GM12892 (cell line): ENCODE data around the gene PLXNB1.

Experiments used
- DNase-seq: peaks from one replicate; pipeline ENCODE4 v3.0.0; 2011; ENCODE audit not compliant: insufficient read length
- FAIRE-seq: peaks from 2 replicates; lab custom pipeline; 2011; peaks lifted over from hg19 to GRCh38; lab: Jason Lieb, UNC
- POLR2A ChIP-seq: IDR thresholded peaks from 2 replicates; pipeline ENCODE4 v1.6.1; 2011; ENCODE audit warnings: low read depth, low read length, control low read depth
- POLR2AphosphoS5 ChIP-seq: IDR thresholded peaks from 2 replicates; pipeline ENCODE4 v1.6.1; 2011; ENCODE audit warnings: low read depth, low read length, control low read depth
- TAF1 ChIP-seq: IDR thresholded peaks from 2 replicates; pipeline ENCODE4 v1.6.1; 2011; ENCODE audit warnings: low read depth, mild to moderate bottlenecking, control low read depth, low read length, borderline replicate concordance

Gene PLXNB1

DNA sequence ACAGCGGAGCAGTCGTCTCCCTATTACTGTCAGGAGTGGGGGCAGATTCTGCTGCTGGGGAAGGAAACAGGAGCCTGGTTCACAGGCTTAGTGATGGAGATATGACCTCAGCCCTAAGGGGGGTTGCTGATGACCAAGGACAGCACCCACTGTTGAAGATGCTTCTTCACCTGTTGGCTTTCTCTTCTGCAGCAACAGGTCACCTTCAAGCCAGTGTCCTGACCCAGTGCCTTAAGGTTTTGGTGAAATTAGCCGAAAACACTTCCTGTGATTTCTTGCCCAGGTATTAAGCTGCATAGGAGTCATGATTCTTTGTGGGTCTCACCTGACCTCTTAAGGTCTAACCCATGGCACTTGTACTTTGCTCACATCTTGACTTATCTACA lies 30.6 kb upstream of the PLXNB1 start:
- TF ChIP-seq TAF1 (no peak), POLR2A (no peak), POLR2AphosphoS5 (no peak)
- no peak for DNase-seq
- FAIRE-seq: no peak

DNA sequence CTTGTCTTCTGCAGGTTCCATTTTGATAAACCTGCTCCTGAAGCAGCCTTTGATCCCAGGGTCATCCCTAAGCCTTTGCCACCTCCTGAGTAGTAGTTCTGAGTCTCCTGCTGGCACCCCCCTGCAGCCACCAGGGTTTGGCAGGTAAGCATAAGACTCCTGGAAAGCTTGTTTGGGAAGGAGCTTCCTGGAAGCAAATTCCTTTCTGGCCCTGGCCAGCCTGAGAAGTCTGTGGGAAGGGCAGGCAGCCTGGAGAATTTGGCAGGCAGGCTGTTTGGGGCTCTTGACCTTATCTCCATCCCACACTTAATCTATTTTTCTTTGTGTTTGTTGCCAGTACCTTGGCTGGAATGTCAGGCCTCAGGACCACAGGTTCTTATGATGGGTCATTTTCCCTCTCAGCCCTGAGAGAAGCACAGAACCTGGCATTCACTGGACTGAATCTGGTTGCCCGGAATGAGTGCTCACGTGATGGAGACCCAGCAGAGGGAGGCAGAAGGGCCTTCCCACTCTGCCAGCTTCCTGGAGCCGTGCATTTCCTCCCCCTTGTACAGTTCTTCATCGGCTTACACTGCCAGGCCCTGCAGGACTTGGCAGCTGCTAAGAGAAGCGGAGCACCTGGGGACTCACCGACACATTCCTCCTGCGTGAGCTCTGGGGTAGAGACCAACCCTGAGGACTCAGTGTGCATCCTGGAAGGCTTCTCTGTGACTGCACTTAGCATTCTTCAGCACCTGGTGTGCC lies 30.1 kb upstream of the PLXNB1 start:
- DNase-seq (no peak), FAIRE-seq (no peak)
- TF ChIP-seq TAF1 (no peak), POLR2AphosphoS5 (no peak), POLR2A (no peak)

DNA sequence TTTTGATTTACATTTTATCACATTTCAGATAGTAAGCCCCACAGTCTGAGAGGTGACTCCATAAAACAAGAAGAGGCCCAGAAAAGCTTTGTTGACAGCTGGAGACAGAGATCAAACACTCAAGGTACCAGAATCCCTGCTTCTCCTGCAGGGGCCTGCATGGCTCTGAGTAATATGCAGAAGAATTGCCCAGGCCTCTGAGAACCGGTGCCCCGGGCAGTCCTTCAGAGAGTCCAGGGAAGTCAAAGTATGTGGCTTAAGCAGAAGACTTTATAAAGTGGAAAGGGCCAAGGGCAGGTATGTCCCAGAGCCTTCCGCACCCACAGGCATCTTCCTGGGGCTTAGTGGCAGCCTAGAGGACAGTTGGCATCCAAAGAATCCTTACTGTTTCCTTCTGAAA lies 29.4 kb upstream of the PLXNB1 start:
- TF ChIP-seq POLR2AphosphoS5 (no peak), POLR2A (no peak), TAF1 (no peak)
- no peak for DNase-seq
- FAIRE-seq: no peak

DNA sequence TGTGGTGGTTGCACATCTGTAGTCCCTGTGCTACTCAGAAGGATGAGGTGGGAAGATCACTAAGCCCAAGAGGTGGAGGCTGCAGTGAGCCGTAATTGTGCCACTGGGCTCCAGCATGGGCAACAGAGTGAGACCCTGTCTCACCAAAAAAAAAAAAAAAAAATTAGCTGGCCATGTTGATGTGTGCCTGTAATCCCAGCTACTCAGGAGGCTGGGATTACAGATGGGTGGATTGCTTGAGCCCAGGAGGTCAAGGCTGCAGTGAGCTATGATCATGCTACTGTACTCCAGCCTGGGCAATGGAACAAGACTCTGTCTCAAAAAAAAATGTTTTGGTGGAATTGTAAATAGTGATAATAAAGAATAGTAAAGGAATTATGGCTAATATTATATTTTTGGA lies 26.6 kb upstream of the PLXNB1 start:
- FAIRE-seq: no peak
- no peak for DNase-seq
- TF ChIP-seq POLR2AphosphoS5: no peak
- TF ChIP-seq TAF1: no peak
- TF ChIP-seq POLR2A: no peak

DNA sequence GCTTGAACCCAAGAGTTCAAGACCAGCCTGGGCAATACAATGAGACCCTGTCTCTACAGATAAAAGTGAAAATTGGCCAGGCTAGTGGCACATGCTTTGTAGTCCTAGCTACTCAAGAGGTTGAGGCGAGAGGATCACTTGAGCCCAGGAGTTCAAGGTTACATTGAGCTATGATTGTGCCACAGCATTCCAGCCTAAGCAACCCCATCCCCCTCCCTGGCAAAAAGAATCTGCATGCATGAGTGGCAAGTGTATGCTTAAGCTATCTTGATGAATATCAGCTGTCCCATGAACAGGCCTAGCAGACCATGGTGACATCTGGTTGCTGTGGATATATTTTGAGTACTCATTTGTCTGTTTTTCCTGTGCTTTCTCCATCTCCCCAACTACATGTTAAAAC lies 21.4 kb upstream of the PLXNB1 start:
- no peak for FAIRE-seq
- no peak for TF ChIP-seq POLR2AphosphoS5
- TF ChIP-seq TAF1: no peak
- no peak for TF ChIP-seq POLR2A

DNA sequence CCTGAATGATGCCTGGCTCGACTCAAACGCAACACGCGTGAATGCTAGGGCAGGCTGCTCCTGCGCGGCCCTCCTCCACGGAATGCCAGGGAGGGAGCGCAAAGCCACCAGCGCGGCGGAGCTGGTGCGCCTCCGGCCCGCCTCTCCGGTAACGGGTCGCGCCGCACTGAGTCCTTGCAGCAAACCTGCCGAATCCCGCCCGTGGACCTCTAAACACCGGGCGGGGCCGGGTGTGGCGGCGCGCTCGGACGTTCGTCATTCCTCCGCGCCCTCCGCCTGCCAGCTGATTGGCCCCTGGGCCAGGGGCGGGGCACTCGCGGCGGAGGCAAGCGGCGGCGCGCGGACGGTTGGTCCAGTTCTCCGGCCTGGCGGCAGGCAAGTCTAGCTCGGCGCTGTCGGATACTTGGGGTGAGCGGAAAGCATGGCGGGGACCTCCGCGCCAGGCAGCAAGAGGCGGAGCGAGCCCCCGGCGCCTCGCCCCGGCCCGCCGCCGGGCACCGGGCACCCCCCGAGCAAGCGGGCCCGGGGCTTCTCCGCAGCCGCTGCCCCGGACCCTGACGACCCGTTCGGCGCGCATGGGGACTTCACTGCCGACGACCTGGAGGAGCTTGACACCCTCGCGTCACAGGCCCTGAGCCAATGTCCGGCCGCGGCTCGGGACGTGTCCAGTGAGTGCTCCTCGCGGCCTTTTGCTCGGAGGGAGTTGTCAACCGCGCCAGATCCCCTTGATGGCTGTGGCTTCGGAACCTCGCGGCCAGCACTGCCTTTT lies 16.7 kb upstream of the PLXNB1 start, which contains the start of gene ATRIP:
ATRIP (plus strand) TSS at position 313 of the 769 bp plus-strand sequence; CDS start at position 422, 109 bp downstream.
- FAIRE-seq: peak; percentile 91
- peak; percentile 94 for DNase-seq
- TF ChIP-seq POLR2AphosphoS5: peak; percentile 83
- peak; percentile 97 for TF ChIP-seq POLR2A
- TF ChIP-seq TAF1: peak; percentile 90

More for the DNA sequence above, 21.4 kb upstream of the PLXNB1 start:
- no peak for DNase-seq

DNA sequence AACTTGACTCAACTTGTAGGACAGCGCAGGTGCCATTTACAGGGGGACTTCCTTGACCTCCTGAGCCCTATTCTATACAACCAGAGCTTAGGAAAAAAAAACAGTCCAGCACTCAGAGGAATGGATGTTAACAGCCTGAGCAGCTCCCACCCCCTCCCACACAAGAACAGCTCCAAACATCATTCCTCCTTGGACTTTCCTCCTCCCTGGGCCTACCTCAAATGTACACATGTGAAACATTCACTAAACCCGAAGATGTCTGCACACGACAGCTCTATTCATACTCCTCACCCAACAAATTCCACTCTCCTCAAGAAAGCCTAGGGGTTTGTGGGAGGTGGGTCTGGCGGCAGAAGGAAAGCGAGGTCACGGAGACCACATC lies 16.1 kb upstream of the PLXNB1 start:
- no peak for FAIRE-seq
- TF ChIP-seq TAF1 (no peak), POLR2A (no peak)
- no peak for DNase-seq

DNA sequence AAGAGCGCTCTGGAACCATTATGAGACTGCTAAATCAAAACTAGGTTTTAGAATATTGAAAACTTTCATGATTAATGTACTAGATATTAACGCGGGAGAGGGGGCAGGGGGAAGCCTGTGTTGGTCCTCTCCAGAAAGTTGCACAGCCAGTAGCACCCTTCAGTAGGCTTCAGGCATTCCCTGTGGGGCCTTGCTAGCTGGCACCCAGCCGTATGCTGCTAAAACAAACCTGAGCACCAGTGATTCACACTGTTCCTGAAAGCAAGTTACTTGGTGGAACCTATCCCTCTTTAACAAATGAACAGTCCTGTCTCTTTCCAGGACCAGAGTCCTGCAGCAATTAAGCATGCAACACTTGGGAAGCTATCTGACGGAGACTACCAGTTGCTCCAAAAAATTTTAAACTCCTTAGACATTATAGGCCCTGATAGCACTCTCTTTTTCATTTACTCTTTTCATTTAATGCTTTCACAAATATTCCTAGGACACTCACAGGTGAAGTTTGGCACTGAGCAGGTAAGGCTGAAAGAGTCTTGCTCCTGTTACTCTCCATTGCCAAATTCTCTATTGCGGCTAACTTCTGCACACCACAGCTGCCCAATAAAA lies 15.5 kb upstream of the PLXNB1 start:
- DNase-seq (no peak), FAIRE-seq (no peak)
- no peak for TF ChIP-seq TAF1
- TF ChIP-seq POLR2AphosphoS5: 0 out of 2 replicates have a peak, but pooled peaks have one; percentile 23
- no peak for TF ChIP-seq POLR2A

DNA sequence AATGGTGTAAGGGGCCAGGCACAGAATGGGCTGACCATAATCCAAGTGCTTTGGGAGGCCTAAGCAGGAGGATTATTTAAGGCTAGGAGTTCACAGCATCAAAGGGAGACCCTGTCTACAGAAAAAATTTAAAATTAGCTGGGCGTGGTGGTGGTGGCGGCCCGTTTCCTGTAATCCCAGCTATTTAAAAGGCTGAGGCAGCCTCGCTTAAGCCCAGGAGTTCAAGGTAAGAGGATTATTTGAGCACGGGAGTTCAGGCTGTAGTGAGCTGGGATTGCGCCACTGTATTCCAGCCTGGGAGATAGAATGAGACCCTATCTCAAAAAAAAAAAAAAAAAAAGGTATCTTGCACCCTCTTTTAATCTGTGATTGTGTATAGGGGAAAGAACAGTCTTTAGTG lies 12.1 kb upstream of the PLXNB1 start:
- DNase-seq (no peak), FAIRE-seq (no peak)
- TF ChIP-seq TAF1 (no peak), POLR2AphosphoS5 (no peak), POLR2A (no peak)

DNA sequence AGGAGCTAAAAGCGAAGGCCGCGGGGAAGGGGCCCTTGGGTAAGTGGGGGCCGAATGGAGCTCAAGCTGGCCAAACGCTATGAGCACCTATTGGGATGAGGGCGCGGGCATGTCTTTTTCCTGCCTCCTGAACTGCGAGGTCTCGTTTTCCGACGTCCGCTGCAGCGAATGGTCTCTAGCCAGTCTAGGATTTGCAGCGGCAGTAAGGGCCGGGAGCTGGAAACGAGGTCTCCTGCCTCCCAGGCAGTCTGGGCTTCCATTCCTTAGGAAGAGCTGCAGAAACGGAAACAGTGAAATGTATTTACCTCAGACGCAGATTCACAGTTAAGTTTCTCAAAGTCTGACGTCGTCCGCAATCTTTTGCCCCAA lies 10.7 kb upstream of the PLXNB1 start:
- FAIRE-seq (no peak), DNase-seq (no peak)
- TF ChIP-seq POLR2AphosphoS5 (no peak), POLR2A (no peak), TAF1 (no peak)

DNA sequence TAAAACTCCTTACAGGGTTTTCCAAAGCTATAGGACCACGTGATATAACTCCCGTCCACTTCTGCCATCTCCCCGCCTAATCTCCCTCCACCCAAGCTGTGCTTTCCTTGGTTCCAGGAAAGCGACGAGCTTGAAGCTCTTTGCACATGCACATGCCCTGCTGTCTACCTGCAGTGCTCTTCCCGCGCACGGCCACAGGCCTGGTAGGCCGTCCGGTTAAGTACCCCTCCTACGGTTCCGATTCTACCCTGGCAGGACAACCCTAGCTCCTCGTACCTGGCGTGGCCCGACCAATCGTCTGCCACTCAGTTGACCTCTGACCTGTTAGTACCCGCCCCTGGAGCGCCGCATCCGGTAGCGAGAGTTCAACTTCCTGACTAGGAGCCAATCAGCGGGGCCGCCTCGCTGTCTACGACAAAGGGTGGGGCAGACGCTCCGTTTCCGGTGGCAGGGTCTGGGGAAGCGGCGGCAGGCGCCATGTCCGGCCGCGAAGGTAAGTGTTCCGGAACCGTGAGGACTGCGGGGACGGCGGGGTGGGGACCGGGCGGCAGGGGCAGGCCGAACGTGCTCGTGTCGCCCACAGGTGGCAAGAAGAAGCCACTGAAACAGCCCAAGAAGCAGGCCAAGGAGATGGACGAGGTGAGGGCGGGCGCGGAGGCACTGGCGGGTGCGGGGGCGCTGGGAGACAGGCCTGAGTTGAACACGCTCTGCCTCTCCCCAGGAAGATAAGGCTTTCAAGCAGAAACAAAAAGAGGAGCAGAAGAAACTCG lies 10.1 kb upstream of the PLXNB1 start, which contains the start of the genes CCDC51 and TMA7:
CCDC51 (minus strand) TSS at position 300 of the 770 bp plus-strand sequence. CDS start 4,991 bp downstream, outside the sequence.
TMA7 (plus strand) TSS at position 438 of the 770 bp plus-strand sequence; CDS start at position 478, 40 bp downstream.
- peak; percentile 97 for DNase-seq
- peak; percentile 99 for FAIRE-seq
- peak; percentile 92 for TF ChIP-seq POLR2A
- TF ChIP-seq TAF1: no peak
- peak; percentile 84 for TF ChIP-seq POLR2AphosphoS5
